GM19324 (cell line): ENCODE data around the gene CNN1.
"Not testable (repeated sequence)": the region's sequence is repeated elsewhere in the genome, so short reads cannot be mapped to it uniquely, and the experiment has no call there.

Source experiments
- ATAC-seq: cut with Tn5 transposase; IDR thresholded peaks from one replicate; pipeline ENCODE4 v1.9.1; 2021; ENCODE audit warnings: mild to moderate bottlenecking, moderate library complexity; ENCODE audit not compliant: unreplicated experiment, low FRiP score

CNN1 gene

GRCh38 chr19:11563532-11563931, 24.9 kb downstream of the CNN1 start:
- ATAC-seq: no peak

- ATAC-seq: not testable (repeated sequence)
Measured at GRCh38 chr19:11564082-11564807, 25.6 kb downstream of the CNN1 start.

- ATAC-seq: not testable (repeated sequence)
Measured at GRCh38 chr19:11565649-11565980, 27.0 kb downstream of the CNN1 start.

GRCh38 chr19:11566164-11566563, 27.5 kb downstream of the CNN1 start:
- ATAC-seq: no peak

- no peak for ATAC-seq
Measured at GRCh38 chr19:11570039-11570462, 31.4 kb downstream of the CNN1 start.

- ATAC-seq: not testable (repeated sequence)
Measured at GRCh38 chr19:11573354-11573753, 34.7 kb downstream of the CNN1 start.

GRCh38 chr19:11573763-11574162, 35.1 kb downstream of the CNN1 start:
- not testable (repeated sequence) for ATAC-seq

- ATAC-seq: no peak
Measured at GRCh38 chr19:11574689-11575088, 36.0 kb downstream of the CNN1 start.

GRCh38 chr19:11576227-11576626, 37.6 kb downstream of the CNN1 start:
- no peak for ATAC-seq

GRCh38 chr19:11577451-11578257, 39.0 kb downstream of the CNN1 start, which contains the start of gene ACP5:
Gene ACP5, minus strand, starts transcription at chr19:11577645. Its CDS starts 328 bp downstream, at chr19:11577317.
- ATAC-seq: no peak

GRCh38 chr19:11578258-11579142, 39.8 kb downstream of the CNN1 start:
- peak; percentile 46 for ATAC-seq

GRCh38 chr19:11580116-11580515, 41.5 kb downstream of the CNN1 start:
- ATAC-seq: no peak

- ATAC-seq: peak; percentile 68
Measured at GRCh38 chr19:11581740-11582139, 43.1 kb downstream of the CNN1 start.

- ATAC-seq: no peak
Measured at GRCh38 chr19:11586331-11586730, 47.7 kb downstream of the CNN1 start.

GRCh38 chr19:11587302-11587974, 48.8 kb downstream of the CNN1 start:
- no peak for ATAC-seq

- ATAC-seq: no peak
Measured at GRCh38 chr19:11587975-11588631, 49.5 kb downstream of the CNN1 start.

- ATAC-seq: no peak
Measured at GRCh38 chr19:11594084-11594483, 55.4 kb downstream of the CNN1 start.

- ATAC-seq: no peak
Measured at GRCh38 chr19:11596156-11596555, 57.5 kb downstream of the CNN1 start.

- ATAC-seq: peak; percentile 98
Measured at GRCh38 chr19:11597202-11598102, 58.8 kb downstream of the CNN1 start, which contains the start of gene ZNF627. Gene ZNF627, plus strand, starts transcription at chr19:11597483. Its CDS starts 145 bp downstream, at chr19:11597628.
